AG09309 (cell line): ENCODE results near the gene MORN2.

Experiments
- DNase-seq: peaks from one replicate; pipeline ENCODE4 v3.0.0-alpha.2; 2010; ENCODE audit warnings: low read depth
- H3K4me3 ChIP-seq: 2 replicates; pipeline ENCODE4 v1.5.1; 2011; ENCODE audit warnings: mild to moderate bottlenecking, low read depth, low read length, moderate library complexity; ENCODE audit not compliant: control insufficient read depth
- TF ChIP-seq, protein P1 (sequence below): IDR thresholded peaks from 2 replicates; pipeline ENCODE4 v1.5.1; 2011; ENCODE audit warnings: mild to moderate bottlenecking, low read depth, low read length, inconsistent platforms; ENCODE audit not compliant: insufficient read depth, control insufficient read depth; ENCODE audit errors: missing control alignments

MORN2 gene

DNA sequence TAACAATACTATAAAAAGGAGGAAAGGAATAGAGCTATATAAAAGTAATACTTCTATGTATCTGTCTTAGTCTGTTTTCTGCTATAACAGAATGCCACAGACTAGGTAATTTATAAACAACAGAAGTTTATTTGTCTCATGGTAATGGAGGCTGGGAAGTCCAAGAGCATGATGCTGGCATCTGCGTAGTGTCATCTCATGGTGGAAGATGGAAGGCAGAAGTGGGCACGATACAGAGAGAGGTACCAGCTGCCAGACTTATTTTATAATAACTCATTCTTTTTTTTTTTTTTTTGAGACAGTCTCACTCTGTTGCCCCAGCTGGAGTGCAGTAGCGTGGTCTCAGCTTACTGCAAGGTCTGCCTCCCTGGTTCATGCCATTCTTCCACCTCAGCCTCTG is 4.3 kb upstream of the MORN2 start:
- no peak for DNase-seq
- H3K4me3 ChIP-seq, result no peak overlapping the region
- TF ChIP-seq, protein P1, sequence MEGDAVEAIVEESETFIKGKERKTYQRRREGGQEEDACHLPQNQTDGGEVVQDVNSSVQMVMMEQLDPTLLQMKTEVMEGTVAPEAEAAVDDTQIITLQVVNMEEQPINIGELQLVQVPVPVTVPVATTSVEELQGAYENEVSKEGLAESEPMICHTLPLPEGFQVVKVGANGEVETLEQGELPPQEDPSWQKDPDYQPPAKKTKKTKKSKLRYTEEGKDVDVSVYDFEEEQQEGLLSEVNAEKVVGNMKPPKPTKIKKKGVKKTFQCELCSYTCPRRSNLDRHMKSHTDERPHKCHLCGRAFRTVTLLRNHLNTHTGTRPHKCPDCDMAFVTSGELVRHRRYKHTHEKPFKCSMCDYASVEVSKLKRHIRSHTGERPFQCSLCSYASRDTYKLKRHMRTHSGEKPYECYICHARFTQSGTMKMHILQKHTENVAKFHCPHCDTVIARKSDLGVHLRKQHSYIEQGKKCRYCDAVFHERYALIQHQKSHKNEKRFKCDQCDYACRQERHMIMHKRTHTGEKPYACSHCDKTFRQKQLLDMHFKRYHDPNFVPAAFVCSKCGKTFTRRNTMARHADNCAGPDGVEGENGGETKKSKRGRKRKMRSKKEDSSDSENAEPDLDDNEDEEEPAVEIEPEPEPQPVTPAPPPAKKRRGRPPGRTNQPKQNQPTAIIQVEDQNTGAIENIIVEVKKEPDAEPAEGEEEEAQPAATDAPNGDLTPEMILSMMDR, result no peak

DNA sequence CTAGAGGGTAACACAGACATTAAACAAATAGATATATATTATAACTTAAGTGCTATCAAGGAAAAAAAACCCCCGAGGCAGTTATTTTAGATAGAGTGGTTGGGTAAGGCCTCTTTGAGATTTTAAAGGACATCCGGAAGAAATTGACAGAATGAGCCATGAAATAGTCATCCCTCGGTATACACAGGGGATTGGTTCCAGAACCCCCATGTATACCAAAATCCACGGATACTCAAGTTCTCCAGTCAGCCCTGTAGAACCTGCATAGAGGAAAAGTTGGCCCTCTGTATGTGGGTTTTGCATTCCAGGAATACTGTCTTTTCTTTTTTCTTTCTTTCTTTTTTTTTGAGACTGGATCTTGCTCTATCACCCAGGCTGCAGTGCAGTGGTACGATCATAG is 2.0 kb upstream of the MORN2 start:
- no peak overlapping the region for H3K4me3 ChIP-seq
- no peak for DNase-seq
- TF ChIP-seq, protein P1, result no peak

DNA sequence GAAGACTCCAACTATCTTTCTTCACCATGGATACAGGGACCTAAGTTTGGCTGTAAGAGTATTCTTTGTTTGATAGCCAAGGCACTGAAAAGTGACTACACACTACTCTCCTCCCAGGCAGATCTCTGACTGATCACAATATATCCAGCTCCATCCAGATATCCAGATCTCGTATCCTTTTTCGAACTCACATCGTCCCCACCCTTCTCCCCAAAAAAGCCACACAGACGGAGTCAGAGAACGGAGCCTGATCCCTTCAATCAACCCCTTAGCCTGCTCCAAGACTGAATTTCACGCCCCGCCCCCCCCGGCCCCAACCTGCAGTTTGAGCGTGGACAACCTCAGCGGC is 575 bp upstream of the MORN2 start:
- TF ChIP-seq, protein P1, result no peak
- H3K4me3 ChIP-seq, result peak overlapping the region; percentile 75
- no peak for DNase-seq

DNA sequence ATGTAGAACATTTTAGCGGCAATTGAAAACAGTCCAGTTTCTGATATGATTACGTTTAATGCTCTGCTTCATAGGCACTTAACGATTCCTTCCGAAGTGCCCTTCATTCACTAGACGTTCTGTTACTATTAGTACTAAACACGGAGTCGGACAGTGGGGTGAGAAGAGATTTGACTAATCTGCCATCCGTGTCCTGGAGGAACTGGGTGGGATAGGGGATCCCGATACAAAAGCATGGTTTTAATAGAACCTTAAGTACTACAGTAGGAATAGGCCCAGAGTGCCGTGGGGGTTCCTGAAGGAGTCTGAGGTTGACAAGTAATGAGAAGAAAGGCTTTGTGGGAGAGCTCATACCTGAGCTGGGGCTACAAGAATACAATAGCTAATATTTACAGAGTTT is 631 bp downstream of the MORN2 start:
- H3K4me3 ChIP-seq, result peak overlapping the region; percentile 75
- DNase-seq, result no peak
- TF ChIP-seq, protein P1, result no peak

DNA sequence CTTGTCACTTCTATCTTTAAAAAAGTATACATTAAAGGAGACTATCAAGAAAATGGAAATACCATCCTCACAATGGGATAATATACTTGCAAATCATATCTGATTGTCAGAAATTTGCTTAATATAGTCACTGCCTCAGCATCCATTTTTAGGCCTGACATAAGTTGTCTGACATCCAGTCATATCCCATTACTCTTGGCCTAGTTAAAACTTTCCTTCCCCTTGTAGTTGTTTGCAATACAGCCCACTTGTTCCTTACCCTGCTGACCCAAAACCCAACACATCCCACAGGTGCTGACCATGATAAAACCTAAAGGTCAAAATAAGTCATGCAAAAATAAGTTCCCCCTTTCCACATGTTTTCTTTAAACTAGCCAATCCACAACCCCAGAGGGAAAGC is 10.3 kb downstream of the MORN2 start:
- DNase-seq, result no peak
- TF ChIP-seq, protein P1, result no peak
- H3K4me3 ChIP-seq, result no peak overlapping the region

DNA sequence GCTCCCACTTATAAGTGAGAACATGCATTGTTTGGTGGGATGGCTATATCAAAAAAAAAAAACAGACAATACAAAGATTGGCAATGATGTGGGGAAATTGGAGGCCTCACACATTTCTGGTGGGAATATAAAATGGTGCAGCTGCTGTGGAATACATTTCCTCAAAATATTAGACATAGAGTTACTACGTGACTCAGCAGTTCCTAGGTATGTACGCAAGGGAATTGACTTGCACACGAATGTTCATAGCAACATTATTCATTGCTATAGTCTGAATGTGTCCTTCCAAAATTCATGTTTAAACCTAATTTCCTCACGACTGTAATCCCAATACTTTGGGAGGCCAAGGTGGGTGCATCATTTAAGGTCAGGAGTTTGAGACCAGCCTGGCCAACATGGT is 11.6 kb downstream of the MORN2 start:
- TF ChIP-seq, protein P1, result no peak
- H3K4me3 ChIP-seq, result no peak overlapping the region
- no peak for DNase-seq

DNA sequence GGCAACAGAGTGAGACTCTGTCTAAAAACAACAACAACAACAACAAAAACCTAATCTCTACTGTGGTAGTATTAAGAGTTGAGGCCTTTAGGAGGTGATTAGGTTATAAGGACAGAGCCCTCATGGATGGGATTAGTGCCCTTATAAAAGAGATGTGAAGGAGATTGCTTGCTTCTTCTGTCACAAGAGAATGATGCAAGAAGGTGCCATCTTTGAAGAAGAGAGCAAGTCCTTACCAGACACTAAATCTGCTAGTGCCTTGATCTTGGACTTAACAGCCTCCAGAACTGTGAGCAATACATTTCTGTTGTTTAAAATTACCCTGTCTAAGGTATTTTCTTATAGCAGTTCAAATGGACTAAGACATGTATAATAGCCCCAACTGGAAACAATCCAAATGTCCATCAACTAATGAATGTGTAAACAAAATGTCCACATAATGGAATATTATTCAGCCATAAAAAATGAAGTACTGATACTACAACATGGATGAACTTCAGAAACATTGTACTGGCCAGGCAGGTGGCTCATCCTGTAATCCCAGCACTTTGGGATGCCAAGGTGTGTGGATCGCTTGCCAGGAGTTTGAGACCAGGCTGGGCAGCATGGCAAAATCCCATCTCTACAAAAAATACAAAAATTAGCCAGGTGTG is 12.3 kb downstream of the MORN2 start:
- no peak for DNase-seq
- no peak overlapping the region for H3K4me3 ChIP-seq
- TF ChIP-seq, protein P1, result no peak
